22Rv1 (cell line): ENCODE measurements around the gene WWP2.

Experiments
- CTCF ChIP-seq: fragments of 450-650 bp; IDR thresholded peaks from 2 replicates; pipeline ENCODE4 v1.5.1; 2017; ENCODE audit warnings: mild to moderate bottlenecking
- ZFX ChIP-seq: fragments of 450-650 bp; IDR thresholded peaks from 2 replicates; pipeline ENCODE4 v1.6.1; 2017; ENCODE audit warnings: antibody characterized with exemption, borderline replicate concordance

GRCh38 chr16:69838489-69838888 is 76.4 kb downstream of the WWP2 start:
- TF ChIP-seq CTCF (no peak), ZFX (no peak)
